Measurements from ENCODE around the gene TMEM147. TPM values are rescaled to one million over a fixed set of nuclear protein-coding genes. Genes with fewer than 3 reads are reported as not detected.

TMEM147 gene
- total RNA-seq, 1 donor from 2014 or later: 104 TPM

DNA sequence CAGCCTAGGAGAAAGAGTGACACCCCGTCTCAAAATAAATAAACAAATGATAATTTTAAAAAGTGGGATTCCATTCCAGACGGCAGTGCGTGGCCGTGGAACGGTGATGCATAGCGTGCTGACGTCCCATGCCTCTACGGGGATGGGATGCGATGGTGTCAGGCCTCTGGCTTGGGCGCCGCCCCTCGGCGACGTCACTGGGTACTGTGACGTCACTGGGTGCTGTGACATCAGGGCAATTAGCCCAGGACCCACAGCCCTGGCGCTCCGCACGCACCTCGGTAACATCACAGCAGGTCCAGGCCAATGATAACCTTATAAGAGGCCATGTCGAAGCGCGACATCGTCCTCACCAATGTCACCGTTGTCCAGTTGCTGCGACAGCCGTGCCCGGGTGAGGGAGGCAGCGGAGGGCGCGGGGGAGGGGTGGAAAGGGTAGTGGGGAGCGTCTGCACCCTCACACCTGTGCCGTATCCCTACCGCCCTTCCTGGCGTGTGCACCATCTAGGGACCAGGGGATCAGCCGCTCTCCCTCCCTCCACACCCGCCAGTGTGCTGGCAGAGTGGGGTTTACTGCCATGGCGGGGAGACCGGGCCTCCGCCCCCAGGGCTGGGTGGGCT, 12.1 kb upstream of the TMEM147 start, which contains the start of gene GAPDHS:
GAPDHS (plus strand) TSS at position 256 of the 621 bp plus-strand sequence; CDS start at position 328, 72 bp downstream.
- no peaks in the 10 kb centered on the region for H3K27me3 ChIP-seq
- no peak within 1 kb of the TSS for H3K4me3 ChIP-seq
- no peak for DNase-seq (ENCODE audit: extremely low spot score in 2 of 2)
- H3K27ac ChIP-seq: no peak within 1 kb of the TSS
- H3K4me1 ChIP-seq: peaks cover 14% of the 10 kb centered on the region
- intact Hi-C loops (cut with DNase I): no loop called here
- H3K9me3 ChIP-seq: no peaks in the 10 kb centered on the region
- TF ChIP-seq POLR2A (IDR thresholded peaks at IDR 0.05) (no peak), POLR2AphosphoS5 (IDR thresholded peaks at IDR 0.05; ENCODE audit: insufficient read depth in 1 of 2, low read depth in 1 of 2) (no peak)
- TF ChIP-seq, protein P1, sequence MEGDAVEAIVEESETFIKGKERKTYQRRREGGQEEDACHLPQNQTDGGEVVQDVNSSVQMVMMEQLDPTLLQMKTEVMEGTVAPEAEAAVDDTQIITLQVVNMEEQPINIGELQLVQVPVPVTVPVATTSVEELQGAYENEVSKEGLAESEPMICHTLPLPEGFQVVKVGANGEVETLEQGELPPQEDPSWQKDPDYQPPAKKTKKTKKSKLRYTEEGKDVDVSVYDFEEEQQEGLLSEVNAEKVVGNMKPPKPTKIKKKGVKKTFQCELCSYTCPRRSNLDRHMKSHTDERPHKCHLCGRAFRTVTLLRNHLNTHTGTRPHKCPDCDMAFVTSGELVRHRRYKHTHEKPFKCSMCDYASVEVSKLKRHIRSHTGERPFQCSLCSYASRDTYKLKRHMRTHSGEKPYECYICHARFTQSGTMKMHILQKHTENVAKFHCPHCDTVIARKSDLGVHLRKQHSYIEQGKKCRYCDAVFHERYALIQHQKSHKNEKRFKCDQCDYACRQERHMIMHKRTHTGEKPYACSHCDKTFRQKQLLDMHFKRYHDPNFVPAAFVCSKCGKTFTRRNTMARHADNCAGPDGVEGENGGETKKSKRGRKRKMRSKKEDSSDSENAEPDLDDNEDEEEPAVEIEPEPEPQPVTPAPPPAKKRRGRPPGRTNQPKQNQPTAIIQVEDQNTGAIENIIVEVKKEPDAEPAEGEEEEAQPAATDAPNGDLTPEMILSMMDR (IDR thresholded peaks at IDR 0.05): no peak
- no peaks in the 10 kb centered on the region for H3K36me3 ChIP-seq

GRCh38 chr19:35533822-35534392, 11.5 kb upstream of the TMEM147 start:
- no peak for DNase-seq (ENCODE audit: extremely low spot score in 2 of 2)
- H3K9me3 ChIP-seq: no peaks in the 10 kb centered on the region
- H3K4me3 ChIP-seq: no peak overlapping the region
- TF ChIP-seq POLR2AphosphoS5 (IDR thresholded peaks at IDR 0.05; ENCODE audit: insufficient read depth in 1 of 2, low read depth in 1 of 2) (no peak), POLR2A (IDR thresholded peaks at IDR 0.05) (no peak)
- TF ChIP-seq, protein P1 (IDR thresholded peaks at IDR 0.05): no peak
- intact Hi-C loops (cut with DNase I): no loop called here
- H3K4me1 ChIP-seq: peaks cover 14% of the 10 kb centered on the region
- H3K27me3 ChIP-seq: no peaks in the 10 kb centered on the region
- no peak overlapping the region for H3K27ac ChIP-seq
- no peaks in the 10 kb centered on the region for H3K36me3 ChIP-seq

DNA sequence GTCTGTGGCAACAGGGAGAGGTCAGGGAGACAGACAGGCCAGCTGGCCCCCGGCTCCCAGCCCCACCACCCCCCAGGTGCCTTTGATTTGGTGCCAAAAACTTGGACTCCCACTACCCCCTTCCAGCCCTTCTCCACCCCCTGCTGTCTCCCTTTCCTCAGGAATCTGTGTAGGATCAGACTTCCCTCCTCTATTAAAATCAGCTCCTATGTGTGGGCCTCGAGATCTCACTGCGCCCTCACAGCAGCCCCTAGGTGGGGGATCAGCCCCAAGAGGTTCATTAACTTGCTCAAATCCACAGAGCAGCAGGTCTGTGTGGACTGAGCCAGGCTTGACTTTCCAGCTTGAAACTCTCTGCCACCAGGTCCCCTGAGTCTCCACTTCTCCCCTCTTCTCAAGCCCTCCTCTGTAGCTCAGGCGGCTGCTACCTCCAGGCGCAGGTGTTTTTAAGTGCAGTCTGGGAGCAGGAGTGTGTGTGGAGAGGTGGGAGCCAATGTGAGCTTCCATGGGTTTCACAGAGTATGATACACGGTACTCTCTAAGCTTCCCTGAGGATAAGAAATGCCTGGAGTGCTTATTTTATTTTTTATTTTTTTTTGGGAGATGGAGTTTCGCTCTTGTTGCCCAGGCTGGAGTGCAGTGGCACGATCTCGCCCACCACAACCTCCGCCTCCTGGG, 10.5 kb upstream of the TMEM147 start:
- TF ChIP-seq POLR2AphosphoS5 (IDR thresholded peaks at IDR 0.05; ENCODE audit: insufficient read depth in 1 of 2, low read depth in 1 of 2): no peak
- TF ChIP-seq, protein P1 (IDR thresholded peaks at IDR 0.05): no peak
- no peak for TF ChIP-seq POLR2A (IDR thresholded peaks at IDR 0.05)
- DNase-seq (ENCODE audit: extremely low spot score in 2 of 2): no peak
- H3K4me1 ChIP-seq: peaks cover 14% of the 10 kb centered on the region
- no peak overlapping the region for H3K4me3 ChIP-seq
- no peak overlapping the region for H3K27ac ChIP-seq
- H3K27me3 ChIP-seq: no peaks in the 10 kb centered on the region
- H3K9me3 ChIP-seq: no peaks in the 10 kb centered on the region
- intact Hi-C loops (cut with DNase I): no loop called here
- no peaks in the 10 kb centered on the region for H3K36me3 ChIP-seq

- intact Hi-C loops (cut with DNase I): no loop called here
- no peak for DNase-seq (ENCODE audit: extremely low spot score in 2 of 2)
- H3K36me3 ChIP-seq: no peaks in the 10 kb centered on the region
Measured at GRCh38 chr19:35539314-35539713, 6.1 kb upstream of the TMEM147 start.

More at GRCh38 chr19:35539314-35539713, 6.1 kb upstream of the TMEM147 start:
- peaks cover 6% of the 10 kb centered on the region for H3K4me1 ChIP-seq
- no peaks in the 10 kb centered on the region for H3K27me3 ChIP-seq
- TF ChIP-seq POLR2A (IDR thresholded peaks at IDR 0.05): no peak
- TF ChIP-seq, protein P1 (IDR thresholded peaks at IDR 0.05): no peak
- TF ChIP-seq POLR2AphosphoS5 (IDR thresholded peaks at IDR 0.05; ENCODE audit: insufficient read depth in 1 of 2, low read depth in 1 of 2): no peak
- H3K27ac ChIP-seq: no peak overlapping the region
- H3K9me3 ChIP-seq: no peaks in the 10 kb centered on the region
- H3K4me3 ChIP-seq: no peak overlapping the region
